Pancreas (tissue), 10 donors: ENCODE data around the gene FSD1. TPM values are rescaled to one million over a fixed set of nuclear protein-coding genes. Genes with fewer than 3 reads are reported as not detected.

Experiments
- ATAC-seq, 4 donors: fragments of 200-7000 bp; cut with Tn5 transposase; one replicate each; pipeline versions ENCODE4 v1.8.0 to v1.9.1; 2020; ENCODE audit warnings: mild to moderate bottlenecking in 4 of 4, moderate library complexity in 4 of 4
- DNase-seq, 6 donors: peaks; one replicate each; pipeline ENCODE4 v3.0.0-alpha.2; 2020
- FAIRE-seq: peaks from 2 replicates; lab custom pipeline; 2012; peaks lifted over from hg19 to GRCh38; lab: Jason Lieb, UNC
- H3K27ac ChIP-seq, 4 donors: fragments of 200-600 bp; sonication (generic); 1 replicate in 3 of 4; 2 replicates in 1 of 4; pipeline versions ENCODE4 v1.5.0 to v1.8.0; 2020
- H3K27me3 ChIP-seq, 4 donors: fragments of 200-600 bp; one replicate each; pipeline ENCODE4 v1.8.0; 2021
- H3K36me3 ChIP-seq, 3 donors: fragments of 200-600 bp; sonication (generic) in 1 of 3; one replicate each; pipeline versions ENCODE4 v1.5.0 to v1.8.0; 2020 to 2021
- H3K4me1 ChIP-seq, 3 donors: fragments of 200-600 bp; one replicate each; pipeline ENCODE4 v1.8.0; 2021
- H3K4me3 ChIP-seq, 4 donors: fragments of 200-600 bp; sonication (generic) in 2 of 4; one replicate each; pipeline versions ENCODE4 v1.5.0 to v1.8.0; 2020 to 2021
- H3K9me3 ChIP-seq, 4 donors: fragments of 200-600 bp; one replicate each; pipeline ENCODE4 v1.8.0; 2021
- WGBS, 2 donors: extraction: QIAGEN DNeasy Blood & Tissue Kit; methylation state at CpG; one replicate each; pipeline ENCODE4 v1.1.7; 2013; 5-methylcytosine and 5-hydroxymethylcytosine counted together
- intact Hi-C, 3 donors: fragments of 100-400 bp; cut with DNase I; formaldehyde crosslinking; loops; one replicate each; pipeline versions ENCODE4 v1.11.1 to v1.14.2; 2022
- polyA plus RNA-seq, 2 donors: library from polyadenylated mRNA; stranded (reverse); fragments of 200-250 nt; gene quantifications; one replicate each; pipeline ENCODE4 v1.2.3, GENCODE V29; 2013
- total RNA-seq, 6 donors: library from RNA; stranded (reverse); fragmentation: NEBNext Ultra II Directional in 4 of 6; extraction: Animal tissue kit (Norgen Biotek cat#: 25700) in 4 of 6; gene quantifications; one replicate each; pipeline versions ENCODE4 v1.2.1 to v1.2.4, GENCODE V29; 2021 to 2023
- TF ChIP-seq, protein P1 (sequence below), 4 donors: fragments of 200-600 bp; sonication (generic) in 3 of 4; IDR thresholded peaks; one replicate each; pipeline versions ENCODE4 v1.5.0 to v1.8.0; 2021; ENCODE audit warnings: antibody characterized with exemption in 4 of 4
- donor health status: healthy with polysubstance abuse.
- donor health status: DM: no; HTN: no; CAD: no; lungs with moderate emphysema.
- donor health status: DM: no; HTN: no; CAD: no.
- donor health status: control.
- donor health status: control.
- donor health status: Bipolar disorder and iron deficiency.
- donor health status: DM: yes; HTN: yes; CAD: no.
- donor health status: DM: no; HTN: no; CAD: no.
- donor health status: DM: no; HTN: no; CAD: no.
- donor health status: DM: yes; HTN: yes; CAD: no.

FSD1 gene
- total and polyA plus RNA-seq, 8 donors, result 0.21 to 0.50 TPM; not detected in 6

DNA sequence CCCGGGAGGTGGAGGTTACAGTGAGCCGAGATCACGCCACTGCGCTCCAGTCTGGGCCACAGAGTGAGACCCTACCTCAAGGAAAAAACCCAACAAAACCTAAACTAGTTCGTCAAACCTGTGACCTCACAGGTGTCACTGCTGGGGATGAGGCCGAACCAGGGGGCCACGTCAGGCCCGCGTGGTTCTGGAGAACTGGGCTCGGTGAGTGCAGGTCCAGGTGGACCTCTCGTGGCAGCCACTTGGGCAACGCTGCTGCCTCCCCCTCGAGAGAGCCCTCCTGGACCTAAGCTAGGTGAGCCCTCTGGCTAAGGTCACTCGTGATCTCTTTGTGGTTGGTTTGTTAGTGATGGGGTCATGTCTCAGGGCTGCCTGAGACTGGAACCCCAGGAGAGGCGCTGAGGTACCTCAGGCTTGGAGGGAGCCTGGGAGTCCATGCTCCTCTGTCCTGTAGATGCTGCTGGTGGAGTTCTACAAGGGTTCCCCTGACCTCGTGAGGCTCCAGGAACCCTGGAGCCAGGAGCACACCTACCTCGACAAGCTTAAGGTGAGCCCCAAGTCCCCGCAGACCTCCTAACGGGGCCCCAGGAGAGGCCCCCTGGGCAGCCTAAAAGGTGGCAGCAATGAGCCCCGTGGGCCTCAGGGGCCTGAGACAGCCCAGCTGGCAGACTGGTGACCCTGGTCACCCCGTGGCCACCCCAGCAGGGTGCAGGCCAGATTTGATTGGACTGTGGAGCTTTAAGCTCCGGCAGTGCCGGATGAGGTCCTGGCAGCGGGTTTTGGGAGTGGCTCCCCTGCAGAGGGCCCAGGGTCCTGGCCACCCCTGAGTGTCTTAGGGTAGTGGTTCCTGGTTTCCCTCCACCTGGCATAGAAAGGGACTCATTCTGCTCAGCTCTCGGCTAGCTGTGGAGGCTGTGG, 54.6 kb downstream of the FSD1 start:
- DNase-seq (peak in 1 of 6 donors; percentile 53), FAIRE-seq (no peak), ATAC-seq (no peak)
- no peaks in the 10 kb centered on the region for H3K27me3 ChIP-seq
- WGBS, 2 donors, result 89 to 90% methylated on average over 25 of the region's 25 CpGs
- H3K27ac ChIP-seq, result no peak overlapping the region
- TF ChIP-seq, protein P1, sequence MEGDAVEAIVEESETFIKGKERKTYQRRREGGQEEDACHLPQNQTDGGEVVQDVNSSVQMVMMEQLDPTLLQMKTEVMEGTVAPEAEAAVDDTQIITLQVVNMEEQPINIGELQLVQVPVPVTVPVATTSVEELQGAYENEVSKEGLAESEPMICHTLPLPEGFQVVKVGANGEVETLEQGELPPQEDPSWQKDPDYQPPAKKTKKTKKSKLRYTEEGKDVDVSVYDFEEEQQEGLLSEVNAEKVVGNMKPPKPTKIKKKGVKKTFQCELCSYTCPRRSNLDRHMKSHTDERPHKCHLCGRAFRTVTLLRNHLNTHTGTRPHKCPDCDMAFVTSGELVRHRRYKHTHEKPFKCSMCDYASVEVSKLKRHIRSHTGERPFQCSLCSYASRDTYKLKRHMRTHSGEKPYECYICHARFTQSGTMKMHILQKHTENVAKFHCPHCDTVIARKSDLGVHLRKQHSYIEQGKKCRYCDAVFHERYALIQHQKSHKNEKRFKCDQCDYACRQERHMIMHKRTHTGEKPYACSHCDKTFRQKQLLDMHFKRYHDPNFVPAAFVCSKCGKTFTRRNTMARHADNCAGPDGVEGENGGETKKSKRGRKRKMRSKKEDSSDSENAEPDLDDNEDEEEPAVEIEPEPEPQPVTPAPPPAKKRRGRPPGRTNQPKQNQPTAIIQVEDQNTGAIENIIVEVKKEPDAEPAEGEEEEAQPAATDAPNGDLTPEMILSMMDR (IDR thresholded peaks at IDR 0.05), result no peak
- intact Hi-C loops, result loop anchor here in 1 of 3 donors (10.0 kb wide), 1 partner anchor 94 kb away; no protein-coding TSS in a partner anchor
- no peaks in the 10 kb centered on the region for H3K9me3 ChIP-seq
- H3K36me3 ChIP-seq, result peaks cover 7 to 55% (median 30%) of the 10 kb centered on the region in 3 donors
- no peaks in the 10 kb centered on the region for H3K4me1 ChIP-seq
- no peak overlapping the region for H3K4me3 ChIP-seq

DNA sequence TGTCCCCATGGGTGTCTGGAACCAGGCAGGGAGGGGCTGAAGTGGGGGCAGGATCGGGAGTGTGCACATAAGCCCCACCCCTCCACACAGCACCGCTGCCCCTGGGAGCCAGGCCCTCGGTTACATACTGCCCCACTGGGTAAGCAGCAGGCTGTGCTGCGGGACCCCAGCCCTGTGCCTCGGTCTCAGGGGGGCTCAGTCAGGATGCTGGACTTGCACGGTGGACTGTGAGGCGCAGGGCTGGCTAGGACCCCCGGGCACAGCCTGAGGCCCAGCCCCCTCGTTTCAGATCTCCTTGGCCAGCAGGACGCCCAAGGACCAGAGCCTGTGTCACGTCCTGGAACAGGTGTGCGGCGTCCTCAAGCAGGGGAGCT, 55.2 kb downstream of the FSD1 start:
- Histone ChIP-seq H3K4me3 (no peak overlapping the region), H3K36me3 (peaks cover 7 to 56% (median 30%) of the 10 kb centered on the region in 3 donors), H3K27ac (no peak overlapping the region), H3K9me3 (no peaks in the 10 kb centered on the region), H3K4me1 (no peaks in the 10 kb centered on the region), H3K27me3 (no peaks in the 10 kb centered on the region)
- TF ChIP-seq, protein P1 (IDR thresholded peaks at IDR 0.05), result no peak
- ATAC-seq (peak in 1 of 4 donors; percentile 8), FAIRE-seq (no peak), DNase-seq (peak in 3 of 6 donors; percentile 39 to 73 (median 57))
- WGBS, 2 donors, result 84 to 89% methylated on average over 13 of the region's 13 CpGs
- intact Hi-C loops, result loop anchor here in 1 of 3 donors (10.0 kb wide), 1 partner anchor 95 kb away; no protein-coding TSS in a partner anchor

DNA sequence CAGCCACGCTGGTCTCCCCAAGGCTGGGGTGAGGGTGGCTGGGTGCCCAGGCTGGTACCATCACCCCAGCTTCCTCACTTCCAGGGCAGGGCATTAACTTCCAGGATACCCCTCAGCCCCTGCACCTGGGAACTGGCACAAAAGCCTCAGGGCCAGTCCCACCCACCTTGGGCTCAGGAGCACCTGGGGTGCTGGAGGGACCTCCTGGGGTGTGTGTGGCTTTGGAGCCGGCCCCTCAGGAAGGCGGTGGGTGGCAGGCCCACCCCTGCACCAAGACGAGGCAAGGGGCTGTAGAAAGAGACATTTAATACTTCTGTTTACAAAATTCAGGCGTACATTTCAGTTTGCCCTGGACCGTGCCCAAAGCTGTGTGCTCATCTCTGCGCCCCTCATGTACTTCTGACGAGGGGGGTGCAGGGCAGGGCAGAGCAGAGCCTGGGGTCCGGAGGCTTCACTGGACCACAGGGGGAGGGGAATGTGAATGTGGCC, 55.7 kb downstream of the FSD1 start:
- FAIRE-seq (no peak), ATAC-seq (no peak), DNase-seq (no peak)
- TF ChIP-seq, protein P1 (IDR thresholded peaks at IDR 0.05), result no peak
- Histone ChIP-seq H3K4me1 (no peaks in the 10 kb centered on the region), H3K4me3 (no peak overlapping the region), H3K9me3 (no peaks in the 10 kb centered on the region), H3K36me3 (peaks cover 7 to 59% (median 30%) of the 10 kb centered on the region in 3 donors), H3K27ac (no peak overlapping the region), H3K27me3 (no peaks in the 10 kb centered on the region)
- 83 to 91% methylated on average over 9 of the region's 9 CpGs for WGBS, 2 donors
- intact Hi-C loops, result no loop called here

DNA sequence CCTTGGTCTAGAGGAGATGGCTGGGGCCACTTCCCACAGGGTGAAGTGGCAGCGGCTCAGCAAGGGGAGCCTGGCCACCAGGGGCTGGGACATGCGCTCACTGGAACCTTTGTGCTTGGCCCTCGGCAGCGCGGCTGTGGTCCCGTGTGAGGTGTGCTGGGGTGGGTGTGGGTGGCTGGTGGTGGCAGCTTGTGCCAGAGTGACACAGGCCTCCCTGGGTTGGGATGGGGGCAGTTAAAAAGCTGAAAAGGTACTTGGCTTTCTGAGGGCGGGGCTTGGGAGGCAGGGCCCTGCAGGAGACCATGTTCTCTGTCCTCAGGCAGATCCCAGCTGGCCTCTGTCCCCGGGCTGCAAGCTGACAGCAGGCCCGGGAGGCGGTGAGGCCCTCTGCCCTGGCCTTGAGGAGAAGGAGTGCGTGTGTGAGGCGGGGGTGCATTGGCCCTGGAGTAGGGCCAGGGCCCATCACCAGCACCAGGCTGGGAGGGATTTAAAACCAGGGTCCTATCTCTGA, 56.3 kb downstream of the FSD1 start:
- FAIRE-seq (no peak), DNase-seq (peak in 2 of 6 donors; percentile 8 to 54), ATAC-seq (no peak)
- WGBS, 2 donors, result 77 to 82% methylated on average over 12 of the region's 12 CpGs
- intact Hi-C loops, result no loop called here
- H3K4me1 ChIP-seq, result no peaks in the 10 kb centered on the region
- TF ChIP-seq, protein P1 (IDR thresholded peaks at IDR 0.05), result no peak
- H3K27ac ChIP-seq, result no peak overlapping the region
- no peaks in the 10 kb centered on the region for H3K9me3 ChIP-seq
- peaks cover 7 to 61% (median 30%) of the 10 kb centered on the region in 3 donors for H3K36me3 ChIP-seq
- no peak overlapping the region for H3K4me3 ChIP-seq
- H3K27me3 ChIP-seq, result no peaks in the 10 kb centered on the region
